Fibroblast of pulmonary artery (primary cell): ENCODE results near the gene TENM4.
A peak's percentile ranks its signal among the peaks of the same experiment; 100 is the strongest.

Experiments used
- DNase-seq: peaks from one replicate; pipeline ENCODE4 v3.0.0-alpha.2; 2010; ENCODE audit warnings: low read depth
- H3K4me3 ChIP-seq: replicated peaks from 2 replicates; pipeline ENCODE4 v1.5.1; 2011; ENCODE audit warnings: low read depth, mild to moderate bottlenecking, control low read depth, low read length, moderate library complexity
- TF ChIP-seq, protein P1 (sequence below): IDR thresholded peaks from 2 replicates; pipeline ENCODE4 v1.5.1; 2011; ENCODE audit warnings: mild to moderate bottlenecking, control low read depth, low read length, inconsistent platforms; ENCODE audit errors: missing control alignments

Gene TENM4

DNA sequence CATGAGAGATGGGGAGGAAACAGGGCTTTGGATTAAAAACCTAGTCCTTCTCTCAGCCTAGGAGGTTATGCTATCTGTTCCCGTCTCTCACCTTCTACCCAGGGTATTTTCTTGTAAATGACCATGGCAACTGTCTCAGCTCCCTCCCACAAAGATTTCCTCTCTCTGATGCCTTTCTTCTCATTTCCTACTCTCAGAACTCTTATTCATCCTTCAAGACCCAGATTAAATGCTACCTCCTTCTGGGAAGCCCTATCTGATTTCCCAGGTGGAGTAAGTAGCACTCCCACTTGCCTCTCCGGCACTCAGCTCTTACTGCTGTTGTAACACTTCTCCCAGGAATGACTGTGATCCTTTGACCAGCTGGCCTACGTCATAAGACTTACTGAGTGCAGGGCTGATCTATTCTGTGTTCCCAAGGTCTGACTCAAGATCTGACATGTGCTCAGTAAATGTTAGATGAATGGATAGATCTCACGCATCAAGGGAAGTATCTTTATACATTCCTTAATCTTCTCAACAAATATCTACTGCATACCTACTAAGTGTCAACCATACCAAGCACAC, 175.0 kb downstream of the TENM4 start:
- H3K4me3 ChIP-seq = no peak overlapping the region
- TF ChIP-seq, protein P1, sequence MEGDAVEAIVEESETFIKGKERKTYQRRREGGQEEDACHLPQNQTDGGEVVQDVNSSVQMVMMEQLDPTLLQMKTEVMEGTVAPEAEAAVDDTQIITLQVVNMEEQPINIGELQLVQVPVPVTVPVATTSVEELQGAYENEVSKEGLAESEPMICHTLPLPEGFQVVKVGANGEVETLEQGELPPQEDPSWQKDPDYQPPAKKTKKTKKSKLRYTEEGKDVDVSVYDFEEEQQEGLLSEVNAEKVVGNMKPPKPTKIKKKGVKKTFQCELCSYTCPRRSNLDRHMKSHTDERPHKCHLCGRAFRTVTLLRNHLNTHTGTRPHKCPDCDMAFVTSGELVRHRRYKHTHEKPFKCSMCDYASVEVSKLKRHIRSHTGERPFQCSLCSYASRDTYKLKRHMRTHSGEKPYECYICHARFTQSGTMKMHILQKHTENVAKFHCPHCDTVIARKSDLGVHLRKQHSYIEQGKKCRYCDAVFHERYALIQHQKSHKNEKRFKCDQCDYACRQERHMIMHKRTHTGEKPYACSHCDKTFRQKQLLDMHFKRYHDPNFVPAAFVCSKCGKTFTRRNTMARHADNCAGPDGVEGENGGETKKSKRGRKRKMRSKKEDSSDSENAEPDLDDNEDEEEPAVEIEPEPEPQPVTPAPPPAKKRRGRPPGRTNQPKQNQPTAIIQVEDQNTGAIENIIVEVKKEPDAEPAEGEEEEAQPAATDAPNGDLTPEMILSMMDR = no peak
- peak; percentile 34 for DNase-seq

DNA sequence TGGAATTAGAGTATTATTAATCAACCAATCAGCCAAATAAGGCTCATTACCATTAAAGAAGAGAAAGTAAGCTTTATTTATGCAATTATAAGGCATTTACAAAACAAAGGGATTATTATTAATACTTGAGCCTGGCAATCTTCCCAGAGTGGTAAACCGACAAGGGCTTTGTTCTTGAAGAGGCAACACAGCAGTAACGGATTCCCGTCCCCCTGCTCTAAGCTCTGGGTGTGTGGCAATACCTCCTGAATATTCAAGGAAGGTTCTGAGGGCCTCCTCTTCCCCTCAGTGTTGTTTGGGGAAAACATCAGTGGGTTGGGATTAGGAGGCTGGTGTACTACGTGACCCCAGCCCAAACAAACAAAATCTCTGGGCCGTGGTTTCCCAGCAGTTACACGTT, 176.5 kb downstream of the TENM4 start:
- DNase-seq = peak; percentile 23
- TF ChIP-seq, protein P1 = no peak
- no peak overlapping the region for H3K4me3 ChIP-seq

DNA sequence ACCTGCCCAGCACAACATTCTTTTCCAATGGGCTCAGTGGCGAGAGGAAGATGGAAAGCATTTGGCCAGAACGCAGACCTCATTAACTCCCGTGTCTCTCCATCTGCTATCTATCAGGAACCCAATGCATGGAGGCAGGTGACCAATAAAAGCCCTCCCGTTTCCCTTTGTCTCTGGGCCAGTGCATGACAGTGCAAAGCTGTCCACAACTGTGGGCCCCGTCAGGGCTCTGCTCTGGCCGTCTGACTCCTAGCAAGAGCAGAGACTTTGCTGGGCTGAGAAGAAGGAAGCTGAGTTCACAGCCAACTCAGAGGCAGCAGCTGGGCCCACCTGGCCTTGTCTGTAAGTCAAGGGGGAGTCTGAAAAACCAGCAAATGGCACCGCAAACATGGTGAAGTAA, 177.8 kb downstream of the TENM4 start:
- no peak overlapping the region for H3K4me3 ChIP-seq
- TF ChIP-seq, protein P1 = no peak
- DNase-seq = peak; percentile 43

DNA sequence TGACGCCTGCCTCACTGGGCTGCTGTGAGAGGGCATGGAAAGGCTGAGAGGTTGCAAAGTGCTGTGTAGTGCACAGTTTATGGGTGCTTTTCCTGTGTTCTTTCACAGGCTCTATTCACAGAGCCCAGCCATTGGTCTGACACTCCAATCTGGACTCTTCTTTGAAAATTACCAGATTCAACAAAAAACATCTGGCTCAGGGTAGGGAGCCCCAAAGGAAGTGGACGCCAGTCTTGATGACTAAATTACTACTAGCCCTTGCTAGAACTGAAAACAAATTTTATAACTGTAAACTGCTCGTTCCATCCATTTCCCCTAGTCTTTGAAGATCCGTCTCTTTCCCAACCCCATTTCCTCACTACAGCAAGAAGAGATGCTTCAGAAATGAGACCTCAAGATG, 178.6 kb downstream of the TENM4 start:
- TF ChIP-seq, protein P1 = no peak
- peak; percentile 16 for DNase-seq
- no peak overlapping the region for H3K4me3 ChIP-seq

DNA sequence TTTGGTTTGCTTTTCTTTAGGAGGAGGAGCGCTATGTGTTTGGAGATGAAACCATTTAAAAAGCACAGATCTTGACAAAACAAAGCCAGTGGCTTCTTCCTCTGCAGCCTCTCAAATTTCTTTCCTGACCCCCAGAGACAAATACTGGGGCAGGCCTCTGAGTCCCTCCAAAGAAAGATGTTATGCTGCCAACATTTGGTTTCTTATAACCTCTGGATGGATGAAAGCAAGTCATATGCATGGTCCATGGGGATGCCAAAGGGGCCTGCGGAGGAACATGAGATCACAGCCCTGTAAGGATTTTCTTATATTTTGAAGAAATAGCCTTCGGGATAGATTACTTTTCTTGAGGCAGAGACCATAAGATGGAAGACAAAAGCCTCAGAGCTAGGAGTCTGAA, 179.1 kb downstream of the TENM4 start:
- no peak overlapping the region for H3K4me3 ChIP-seq
- DNase-seq = no peak
- TF ChIP-seq, protein P1 = no peak

DNA sequence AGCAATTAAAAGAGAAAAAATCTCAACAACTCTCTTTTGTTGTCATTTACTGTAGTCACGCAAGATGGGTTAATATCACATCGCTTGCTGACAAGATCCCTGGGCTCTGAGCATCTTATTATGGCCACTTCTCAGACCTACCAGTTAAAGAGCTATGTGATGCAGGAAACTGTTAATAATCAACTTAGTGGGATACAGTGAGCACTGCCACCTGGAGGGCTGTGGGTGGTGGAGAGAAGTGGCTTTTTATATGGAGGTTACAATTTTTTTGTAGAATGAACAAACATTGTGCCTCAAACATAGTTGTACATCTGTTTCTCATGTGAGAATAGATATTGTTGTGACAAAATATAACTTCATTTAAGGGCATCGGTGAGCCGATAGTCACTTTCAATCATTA, 181.0 kb downstream of the TENM4 start:
- TF ChIP-seq, protein P1 = peak; percentile 44
- H3K4me3 ChIP-seq = no peak overlapping the region

GRCh38 chr11:79258576-79258975, 182.3 kb downstream of the TENM4 start:
- no peak overlapping the region for H3K4me3 ChIP-seq
- TF ChIP-seq, protein P1 = no peak
- no peak for DNase-seq

More for the DNA sequence above, 181.0 kb downstream of the TENM4 start:
- peak; percentile 32 for DNase-seq
